Activated CD4-positive, CD25-positive, alpha-beta regulatory T cell treated with anti-CD3 and anti-CD28 coated beads, Interleukin-2, amount 50 U/mL, for 72 hours (primary cell): ENCODE data around the gene CNOT10.
A peak's percentile ranks its signal among the peaks of the same experiment; 100 is the strongest.
"Not testable (repeated sequence)": the region's sequence is repeated elsewhere in the genome, so short reads cannot be mapped to it uniquely, and the experiment has no call there.

Experiments
- DNase-seq: peaks from one replicate; pipeline ENCODE4 v3.0.0; 2021

CNOT10 gene

GRCh38 chr3:32778389-32778788, 93.4 kb downstream of the CNOT10 start:
- DNase-seq = no peak

GRCh38 chr3:32780071-32780734, 95.2 kb downstream of the CNOT10 start:
- DNase-seq = no peak

GRCh38 chr3:32780735-32781210, 95.8 kb downstream of the CNOT10 start:
- no peak for DNase-seq

- peak; percentile 79 for DNase-seq
These were observed 96.4 kb downstream of the CNOT10 start for GRCh38 chr3:32781211-32781968.

- not testable (repeated sequence) for DNase-seq
These were observed 96.9 kb downstream of the CNOT10 start for GRCh38 chr3:32781969-32782270.

GRCh38 chr3:32782407-32782806, 97.4 kb downstream of the CNOT10 start:
- DNase-seq = no peak

GRCh38 chr3:32791833-32792232, 106.8 kb downstream of the CNOT10 start:
- DNase-seq = no peak

- no peak for DNase-seq
These were observed 109.7 kb downstream of the CNOT10 start for GRCh38 chr3:32794487-32795308.

GRCh38 chr3:32796384-32796950, 111.5 kb downstream of the CNOT10 start:
- DNase-seq = not testable (repeated sequence)

- DNase-seq = no peak
These were observed 112.8 kb downstream of the CNOT10 start for GRCh38 chr3:32797776-32798175.

- not testable (repeated sequence) for DNase-seq
These were observed 116.5 kb downstream of the CNOT10 start for GRCh38 chr3:32801440-32801839.

GRCh38 chr3:32813180-32813579, 128.2 kb downstream of the CNOT10 start:
- no peak for DNase-seq

- no peak for DNase-seq
These were observed 129.4 kb downstream of the CNOT10 start for GRCh38 chr3:32814361-32814760.

GRCh38 chr3:32815841-32816438, 131.0 kb downstream of the CNOT10 start:
- DNase-seq = no peak

- peak; percentile 34 for DNase-seq
These were observed 131.7 kb downstream of the CNOT10 start for GRCh38 chr3:32816439-32817256.

GRCh38 chr3:32817257-32817557, 132.2 kb downstream of the CNOT10 start:
- peak; percentile 31 for DNase-seq

- peak; percentile 46 for DNase-seq
These were observed 132.7 kb downstream of the CNOT10 start, which contains the start of gene TRIM71 for GRCh38 chr3:32817558-32818228. TRIM71 (plus strand) TSS chr3:32817997; CDS start chr3:32818081, 84 bp downstream.

- DNase-seq = peak; percentile 33
These were observed 133.4 kb downstream of the CNOT10 start for GRCh38 chr3:32818229-32818969.

GRCh38 chr3:32818970-32819511, 134.1 kb downstream of the CNOT10 start:
- DNase-seq = no peak
